Keratinocyte (primary cell): ENCODE measurements around the gene APBB2. TPM values are rescaled to one million over a fixed set of nuclear protein-coding genes. Genes with fewer than 3 reads are reported as not detected.
A peak's percentile ranks its signal among the peaks of the same experiment; 100 is the strongest.

Experiments used
- DNase-seq: peaks from one replicate; pipeline ENCODE4 v3.0.0-alpha.2; 2011; ENCODE audit warnings: low read depth, missing footprints, low spot score
- FAIRE-seq: peaks from 2 replicates; lab custom pipeline; 2011; peaks lifted over from hg19 to GRCh38; lab: Jason Lieb, UNC
- H2AFZ ChIP-seq: 2 replicates; pipeline ENCODE4 v1.6.0; 2012; ENCODE audit warnings: low read length, control low read depth, inconsistent platforms; ENCODE audit not compliant: control insufficient read depth
- H3K27ac ChIP-seq: 2 replicates; pipeline ENCODE4 v1.5.1; 2011; ENCODE audit warnings: low read length; ENCODE audit not compliant: control insufficient read depth, insufficient read depth
- H3K27me3 ChIP-seq: 3 replicates; pipeline ENCODE4 v1.6.0; 2011; ENCODE audit warnings: low read length; ENCODE audit not compliant: control insufficient read depth, insufficient read depth; ENCODE audit errors: extremely low read depth
- H3K36me3 ChIP-seq, 2 experiments: 2 replicates in 1 of 2; 3 replicates in 1 of 2; pipeline ENCODE4 v1.5.1; 2011; ENCODE audit warnings: low read length in 2 of 2, mild to moderate bottlenecking in 1 of 2; ENCODE audit not compliant: control insufficient read depth in 2 of 2, insufficient read depth in 2 of 2; ENCODE audit errors: extremely low read depth in 1 of 2
- H3K4me1 ChIP-seq: 3 replicates; pipeline ENCODE4 v1.5.1; 2011; ENCODE audit warnings: low read length; ENCODE audit not compliant: control insufficient read depth, insufficient read depth; ENCODE audit errors: extremely low read depth
- H3K4me2 ChIP-seq: 3 replicates; pipeline ENCODE4 v1.6.0; 2011; ENCODE audit warnings: low read depth, low read length; ENCODE audit not compliant: control insufficient read depth, insufficient read depth; ENCODE audit errors: extremely low read depth
- H3K4me3 ChIP-seq, 3 experiments: fragments of 200-600 bp in 1 of 3; sonication (generic) in 1 of 3; 2 replicates in 2 of 3; 3 replicates in 1 of 3; pipeline ENCODE4 v1.5.1; 2011 to 2016; ENCODE audit warnings: low read length in 3 of 3, mild to moderate bottlenecking in 3 of 3, control low read depth in 2 of 3, inconsistent platforms in 1 of 3, low read depth in 1 of 3, mixed read lengths in 1 of 3, mixed run types in 1 of 3, moderate library complexity in 1 of 3; ENCODE audit not compliant: control insufficient read depth in 2 of 3, insufficient read depth in 2 of 3; ENCODE audit errors: extremely low read depth in 1 of 3
- H3K79me2 ChIP-seq: 2 replicates; pipeline ENCODE4 v1.6.0; 2012; ENCODE audit warnings: low read length; ENCODE audit not compliant: control insufficient read depth, insufficient read depth
- H3K9ac ChIP-seq: 3 replicates; pipeline ENCODE4 v1.6.0; 2011; ENCODE audit warnings: low read length; ENCODE audit not compliant: control insufficient read depth, insufficient read depth; ENCODE audit errors: extremely low read depth
- H3K9me1 ChIP-seq: 3 replicates; pipeline ENCODE4 v1.6.0; 2011; ENCODE audit warnings: low read length; ENCODE audit not compliant: control insufficient read depth, insufficient read depth; ENCODE audit errors: extremely low read depth
- H3K9me3 ChIP-seq: 2 replicates; pipeline ENCODE4 v1.5.1; 2012; ENCODE audit warnings: low read depth, low read length; ENCODE audit not compliant: control insufficient read depth
- H4K20me1 ChIP-seq: 3 replicates; pipeline ENCODE4 v1.6.0; 2011; ENCODE audit warnings: low read length; ENCODE audit not compliant: control insufficient read depth, insufficient read depth; ENCODE audit errors: extremely low read depth
- EZH2 ChIP-seq: IDR thresholded peaks from one replicate; pipeline ENCODE4 v1.6.1; 2012; ENCODE audit warnings: inconsistent platforms, mild to moderate bottlenecking, low read length, moderate library complexity
- dilution Hi-C: fragments of 300-500 bp; cut with MboI; formaldehyde crosslinking; loops from one replicate; pipeline ENCODE4 v1.7.0; 2020; ENCODE audit warnings: low sequenced_read_pairs; ENCODE audit not compliant: extremely low pct_ligation_motif_present
- polyA plus RNA-seq, 5 experiments: library from polyadenylated mRNA; depleted of rRNA in 3 of 5; stranded (reverse) in 3 of 5; stranded (forward) in 1 of 5; unstranded in 1 of 5; fragments of >200 nt; gene quantifications; 1 replicate in 1 of 5; 2 replicates in 3 of 5; 3 replicates in 1 of 5; pipeline versions ENCODE4 v1.2.1 to v1.2.3, GENCODE V29; 2011 to 2012; ENCODE audit warnings: missing spikeins in 2 of 5, low read depth in 1 of 5, low replicate concordance in 1 of 5
- TF ChIP-seq, protein P1 (sequence below), 3 experiments: IDR thresholded peaks in 1 of 3; conservative IDR thresholded peaks in 1 of 3; optimal IDR thresholded peaks in 1 of 3; 2 replicates in 2 of 3; 3 replicates in 1 of 3; pipeline versions ENCODE3 to v1.5.1; 2011; ENCODE audit warnings: low read length in 3 of 3, mild to moderate bottlenecking in 3 of 3, moderate library complexity in 2 of 3, control low read depth in 1 of 3, inconsistent platforms in 1 of 3; ENCODE audit not compliant: insufficient read depth in 2 of 3; ENCODE audit errors: extremely low read depth in 1 of 3

Gene APBB2
- polyA plus RNA-seq, 1 donor (not counting 4 experiments of a cell fraction or from before 2014, with no cell fraction given) = 57.3 TPM

DNA sequence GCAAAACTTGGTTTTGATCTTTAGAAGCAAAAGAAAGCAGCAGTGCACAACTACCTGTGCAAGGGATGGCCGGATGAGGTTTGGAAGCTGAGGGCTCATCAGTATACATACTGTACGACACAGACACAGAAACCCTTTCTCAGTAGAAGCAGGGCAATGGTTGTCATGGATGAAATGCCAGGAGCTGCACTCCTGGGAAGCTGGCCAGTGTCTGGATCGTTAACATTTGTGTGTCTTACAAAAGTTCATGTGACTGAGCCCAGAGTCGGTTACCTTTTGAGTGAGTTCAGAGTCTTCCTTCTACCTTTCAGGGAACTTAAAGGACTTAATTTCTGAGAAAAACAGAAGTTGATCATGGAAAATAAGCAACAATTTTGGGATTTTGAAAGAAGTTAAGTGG lies 230.3 kb downstream of the APBB2 start:
- DNase-seq (no peak), FAIRE-seq (no peak)
- no peaks in the 10 kb centered on the region for H3K9me3 ChIP-seq
- H3K4me3 ChIP-seq = no peak overlapping the region
- no peaks in the 10 kb centered on the region for H4K20me1 ChIP-seq
- dilution Hi-C loops = no loop called here
- H3K27me3 ChIP-seq = no peaks in the 10 kb centered on the region
- H3K9ac ChIP-seq = no peak overlapping the region
- H2AFZ ChIP-seq = no peak overlapping the region
- no peak overlapping the region for H3K27ac ChIP-seq
- no peaks in the 10 kb centered on the region for H3K9me1 ChIP-seq
- H3K79me2 ChIP-seq = peaks cover 9% of the 10 kb centered on the region
- no peaks in the 10 kb centered on the region for H3K4me1 ChIP-seq
- no peak for TF ChIP-seq EZH2
- TF ChIP-seq, protein P1, sequence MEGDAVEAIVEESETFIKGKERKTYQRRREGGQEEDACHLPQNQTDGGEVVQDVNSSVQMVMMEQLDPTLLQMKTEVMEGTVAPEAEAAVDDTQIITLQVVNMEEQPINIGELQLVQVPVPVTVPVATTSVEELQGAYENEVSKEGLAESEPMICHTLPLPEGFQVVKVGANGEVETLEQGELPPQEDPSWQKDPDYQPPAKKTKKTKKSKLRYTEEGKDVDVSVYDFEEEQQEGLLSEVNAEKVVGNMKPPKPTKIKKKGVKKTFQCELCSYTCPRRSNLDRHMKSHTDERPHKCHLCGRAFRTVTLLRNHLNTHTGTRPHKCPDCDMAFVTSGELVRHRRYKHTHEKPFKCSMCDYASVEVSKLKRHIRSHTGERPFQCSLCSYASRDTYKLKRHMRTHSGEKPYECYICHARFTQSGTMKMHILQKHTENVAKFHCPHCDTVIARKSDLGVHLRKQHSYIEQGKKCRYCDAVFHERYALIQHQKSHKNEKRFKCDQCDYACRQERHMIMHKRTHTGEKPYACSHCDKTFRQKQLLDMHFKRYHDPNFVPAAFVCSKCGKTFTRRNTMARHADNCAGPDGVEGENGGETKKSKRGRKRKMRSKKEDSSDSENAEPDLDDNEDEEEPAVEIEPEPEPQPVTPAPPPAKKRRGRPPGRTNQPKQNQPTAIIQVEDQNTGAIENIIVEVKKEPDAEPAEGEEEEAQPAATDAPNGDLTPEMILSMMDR (optimal IDR thresholded peaks at IDR 0.05 in 1 of 3, IDR thresholded peaks at IDR 0.05 in 1 of 3, conservative IDR thresholded peaks at IDR 0.05 in 1 of 3; ENCODE audit: extremely low read depth in 1 of 3, insufficient read depth in 2 of 3, low read length in 3 of 3) = no peak
- H3K4me2 ChIP-seq = no peak overlapping the region
- H3K36me3 ChIP-seq = peaks cover 0 to 10% of the 10 kb centered on the region in 2 experiments

GRCh38 chr4:40980318-40980883 lies 233.9 kb downstream of the APBB2 start:
- Histone ChIP-seq H3K79me2 (no peaks in the 10 kb centered on the region), H4K20me1 (no peaks in the 10 kb centered on the region), H3K9me3 (no peaks in the 10 kb centered on the region), H3K9ac (no peak overlapping the region), H3K36me3 (peaks cover 0 to 10% of the 10 kb centered on the region in 2 experiments), H2AFZ (no peak overlapping the region), H3K4me2 (no peak overlapping the region), H3K27me3 (no peaks in the 10 kb centered on the region), H3K4me1 (no peaks in the 10 kb centered on the region), H3K4me3 (no peak overlapping the region), H3K27ac (no peak overlapping the region), H3K9me1 (no peaks in the 10 kb centered on the region)
- FAIRE-seq (no peak), DNase-seq (no peak)
- dilution Hi-C loops = no loop called here
- no peak for TF ChIP-seq EZH2
- TF ChIP-seq, protein P1 (optimal IDR thresholded peaks at IDR 0.05 in 1 of 3, IDR thresholded peaks at IDR 0.05 in 1 of 3, conservative IDR thresholded peaks at IDR 0.05 in 1 of 3; ENCODE audit: extremely low read depth in 1 of 3, insufficient read depth in 2 of 3, low read length in 3 of 3) = peak; percentile 39 to 67 (median 55)
